Immature natural killer cell (primary cell): ENCODE measurements around the gene PLPP3. TPM values are rescaled to one million over a fixed set of nuclear protein-coding genes. Genes with fewer than 3 reads are reported as not detected.

Experiments
- DNase-seq, 3 donors: peaks; one replicate each; pipeline ENCODE4 v3.0.0; 2022; ENCODE audit warnings: mixed read lengths in 1 of 3
- H3K27ac Mint-ChIP-seq, 6 donors: one replicate each; pipeline ENCODE4 v1.8.0; 2020; ENCODE audit warnings: mixed read lengths in 6 of 6, mild to moderate bottlenecking in 5 of 6, inconsistent platforms in 4 of 6, moderate library complexity in 3 of 6
- H3K27me3 Mint-ChIP-seq, 3 donors: one replicate each; pipeline ENCODE4 v1.8.0; 2020 to 2021; ENCODE audit warnings: low read depth in 3 of 3, mild to moderate bottlenecking in 3 of 3, mixed read lengths in 3 of 3, moderate library complexity in 3 of 3, inconsistent platforms in 1 of 3
- H3K36me3 Mint-ChIP-seq, 3 donors: one replicate each; pipeline ENCODE4 v1.8.0; 2020; ENCODE audit warnings: mixed read lengths in 3 of 3, inconsistent platforms in 2 of 3, mild to moderate bottlenecking in 2 of 3
- H3K4me1 Mint-ChIP-seq, 2 donors: one replicate each; pipeline ENCODE4 v1.8.0; 2020; ENCODE audit warnings: inconsistent platforms in 2 of 2, mild to moderate bottlenecking in 2 of 2, mixed read lengths in 2 of 2, moderate library complexity in 1 of 2
- H3K4me3 Mint-ChIP-seq, 5 donors: one replicate each; pipeline ENCODE4 v1.8.0; 2020; ENCODE audit warnings: mild to moderate bottlenecking in 5 of 5, mixed read lengths in 5 of 5, inconsistent platforms in 3 of 5, moderate library complexity in 3 of 5
- H3K9me3 Mint-ChIP-seq, 6 donors: one replicate each; pipeline ENCODE4 v1.8.0; 2020; ENCODE audit warnings: mild to moderate bottlenecking in 6 of 6, mixed read lengths in 6 of 6, inconsistent platforms in 4 of 6, moderate library complexity in 3 of 6
- polyA plus RNA-seq, 3 donors: library from polyadenylated mRNA; unstranded; fragments of 300-500 nt; fragmentation: Illumina TruSeq; gene quantifications; one replicate each; pipeline ENCODE4 v1.2.3, GENCODE V29; 2021

Gene PLPP3
- polyA plus RNA-seq, 3 donors from 2014 or later, result not detected

DNA sequence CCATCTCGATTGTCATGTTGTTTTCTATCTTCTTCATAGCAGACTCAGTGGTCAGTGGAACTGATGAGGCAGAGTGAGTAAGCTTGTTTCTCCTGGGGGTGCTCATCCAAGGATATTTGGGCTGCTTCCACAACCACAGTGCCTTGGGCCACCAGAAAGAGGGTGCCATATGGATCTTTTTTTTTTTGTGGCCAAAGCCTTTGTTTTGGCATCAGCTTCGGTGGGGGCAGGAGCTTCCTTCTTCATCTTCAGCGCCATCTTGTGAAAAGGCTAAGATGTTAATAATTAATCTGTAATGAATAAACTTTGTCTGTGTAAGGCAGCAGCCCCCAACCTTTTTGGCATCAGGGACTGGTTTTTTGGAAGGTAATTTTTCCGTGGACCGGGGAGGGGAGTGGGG lies 6.6 kb upstream of the PLPP3 start:
- no peak for DNase-seq
- Mint-ChIP-seq H3K4me1 (no peaks in the 10 kb centered on the region), H3K27me3 (peaks cover 0 to 5% (median 2%) of the 10 kb centered on the region in 3 donors), H3K4me3 (no peak overlapping the region), H3K9me3 (no peaks in the 10 kb centered on the region), H3K36me3 (no peaks in the 10 kb centered on the region), H3K27ac (no peak overlapping the region)

DNA sequence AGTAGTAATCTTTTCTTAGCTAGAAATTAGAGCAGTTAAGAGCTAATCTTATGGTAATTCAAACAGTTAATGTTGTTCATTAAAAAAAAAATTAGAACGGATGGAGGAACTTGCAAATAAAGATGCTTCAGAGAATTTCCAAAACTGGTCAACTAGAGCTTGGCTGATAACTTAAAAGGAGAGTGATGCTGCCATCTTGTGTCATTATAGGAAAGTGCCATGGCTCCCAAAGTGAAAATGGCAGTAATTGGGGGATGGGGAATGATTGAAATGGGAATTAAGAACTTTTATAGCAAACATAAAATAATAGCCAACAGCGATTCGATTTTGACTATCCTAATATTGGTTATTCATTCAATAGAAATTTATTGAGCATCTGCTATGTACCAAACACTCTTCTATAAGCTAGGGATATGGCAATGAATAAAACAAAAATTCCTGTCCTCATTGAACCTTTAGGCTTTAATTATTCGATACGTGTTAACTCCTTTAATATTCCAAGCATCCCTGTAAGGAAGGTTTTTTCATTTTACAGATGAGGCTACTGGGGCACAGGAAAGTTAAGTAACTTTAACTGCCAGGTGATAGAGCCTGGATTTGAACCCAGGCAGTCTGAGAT lies 5.7 kb upstream of the PLPP3 start:
- Mint-ChIP-seq H3K4me3 (no peak overlapping the region), H3K27ac (no peak overlapping the region), H3K36me3 (no peaks in the 10 kb centered on the region), H3K4me1 (no peaks in the 10 kb centered on the region), H3K9me3 (no peaks in the 10 kb centered on the region), H3K27me3 (peaks cover 0 to 11% (median 8%) of the 10 kb centered on the region in 3 donors)
- DNase-seq, result peak in 1 of 3 donors; percentile 4

DNA sequence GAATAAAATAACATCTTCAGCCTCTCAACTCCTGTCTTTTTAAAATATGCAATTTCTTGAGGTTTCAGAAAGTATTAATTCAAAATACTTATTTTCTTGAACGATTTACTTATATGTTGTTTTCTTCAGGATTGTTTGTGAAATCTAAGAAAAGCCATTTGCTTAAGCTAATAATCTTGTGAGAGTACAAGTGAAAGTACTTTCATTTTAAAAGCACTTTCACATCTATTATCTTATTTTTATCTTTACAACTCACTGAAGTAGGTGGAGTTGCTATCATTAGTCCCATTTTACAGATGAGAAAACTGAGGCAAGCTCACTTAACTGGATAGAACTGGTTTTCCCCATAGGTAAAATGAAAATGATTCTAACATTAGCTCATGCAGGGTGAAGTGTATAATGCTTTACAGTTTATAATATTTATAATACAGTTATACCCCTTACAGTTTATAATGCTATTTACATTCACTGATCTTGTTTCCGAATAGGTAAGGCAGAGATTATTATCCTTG lies 4.7 kb upstream of the PLPP3 start:
- H3K36me3 Mint-ChIP-seq, result no peaks in the 10 kb centered on the region
- H3K4me1 Mint-ChIP-seq, result peaks cover 0 to 3% of the 10 kb centered on the region in 2 donors
- DNase-seq, result no peak
- no peak overlapping the region for H3K27ac Mint-ChIP-seq
- H3K4me3 Mint-ChIP-seq, result no peak overlapping the region
- peaks cover 5 to 13% (median 8%) of the 10 kb centered on the region in 3 donors for H3K27me3 Mint-ChIP-seq
- no peaks in the 10 kb centered on the region for H3K9me3 Mint-ChIP-seq

DNA sequence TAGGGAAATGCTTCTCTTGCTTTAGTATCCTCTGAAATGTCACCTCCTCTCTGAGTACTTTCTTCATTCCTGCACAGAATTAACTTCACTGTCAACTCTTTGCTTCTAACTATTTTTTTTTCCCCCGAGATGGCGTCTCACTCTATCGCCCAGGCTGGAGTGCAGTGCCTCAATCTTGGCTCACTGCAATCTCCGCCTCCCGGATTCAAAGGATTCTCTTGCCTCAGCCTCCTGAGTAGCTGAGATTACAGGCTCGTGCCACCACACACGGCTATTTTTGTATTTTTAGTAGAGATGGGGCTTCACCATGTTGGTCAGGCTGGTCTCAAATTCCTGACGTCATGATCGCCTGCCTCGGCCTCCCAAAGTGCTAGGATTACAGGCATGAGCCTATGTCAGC lies 1.4 kb upstream of the PLPP3 start:
- no peaks in the 10 kb centered on the region for H3K36me3 Mint-ChIP-seq
- peaks cover 0 to 3% of the 10 kb centered on the region in 2 donors for H3K4me1 Mint-ChIP-seq
- H3K4me3 Mint-ChIP-seq, result no peak overlapping the region
- DNase-seq, result no peak
- H3K27ac Mint-ChIP-seq, result no peak overlapping the region
- no peaks in the 10 kb centered on the region for H3K9me3 Mint-ChIP-seq
- H3K27me3 Mint-ChIP-seq, result peaks cover 5 to 17% (median 13%) of the 10 kb centered on the region in 3 donors

DNA sequence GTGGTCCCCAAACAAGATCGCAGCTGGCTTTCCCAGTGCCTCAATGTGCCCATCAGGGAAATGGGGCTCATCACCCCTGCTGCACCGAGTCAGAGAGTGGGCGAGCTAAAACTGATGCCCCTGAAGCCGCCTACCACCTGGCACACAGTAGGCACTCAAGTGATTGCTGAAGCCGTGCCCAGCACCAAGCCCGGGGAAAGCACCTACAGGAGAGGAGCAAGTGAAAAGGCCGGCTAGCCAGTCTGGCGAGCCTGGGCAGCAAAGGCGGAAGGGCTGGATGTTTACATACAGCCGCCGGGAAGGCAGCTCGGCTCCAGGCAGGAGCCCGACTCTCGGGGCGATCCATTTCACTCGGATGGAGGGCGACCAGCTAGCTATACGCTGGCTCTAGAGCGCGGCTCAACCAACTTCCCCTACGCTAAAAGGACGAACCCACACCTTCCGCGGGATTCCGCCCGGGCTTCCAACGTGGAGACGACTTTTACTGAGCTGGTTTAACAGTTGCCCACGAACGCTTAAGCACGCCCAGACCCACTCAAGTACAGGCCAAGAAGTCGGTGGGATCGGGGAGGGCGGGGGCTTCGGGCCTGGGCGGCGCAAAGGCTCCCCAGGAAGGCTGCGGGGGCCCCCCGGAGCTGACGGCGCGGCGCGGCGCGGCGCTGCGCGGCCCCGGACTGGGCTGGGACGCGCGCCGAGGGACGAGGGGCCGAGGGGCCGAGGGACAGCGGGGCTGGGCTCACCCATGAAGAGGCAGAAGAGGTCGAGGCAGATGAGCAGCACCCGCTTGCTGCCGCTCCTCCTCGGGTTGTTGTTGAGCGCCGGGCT lies 1.0 kb downstream of the PLPP3 start:
- H3K27me3 Mint-ChIP-seq, result peaks cover 6 to 17% (median 11%) of the 10 kb centered on the region in 3 donors
- no peaks in the 10 kb centered on the region for H3K36me3 Mint-ChIP-seq
- no peak overlapping the region for H3K27ac Mint-ChIP-seq
- peak overlapping the region in 2 of 5 donors; percentile 50 to 60 for H3K4me3 Mint-ChIP-seq
- DNase-seq, result no peak
- H3K9me3 Mint-ChIP-seq, result no peaks in the 10 kb centered on the region
- H3K4me1 Mint-ChIP-seq, result peaks cover 0 to 3% of the 10 kb centered on the region in 2 donors

DNA sequence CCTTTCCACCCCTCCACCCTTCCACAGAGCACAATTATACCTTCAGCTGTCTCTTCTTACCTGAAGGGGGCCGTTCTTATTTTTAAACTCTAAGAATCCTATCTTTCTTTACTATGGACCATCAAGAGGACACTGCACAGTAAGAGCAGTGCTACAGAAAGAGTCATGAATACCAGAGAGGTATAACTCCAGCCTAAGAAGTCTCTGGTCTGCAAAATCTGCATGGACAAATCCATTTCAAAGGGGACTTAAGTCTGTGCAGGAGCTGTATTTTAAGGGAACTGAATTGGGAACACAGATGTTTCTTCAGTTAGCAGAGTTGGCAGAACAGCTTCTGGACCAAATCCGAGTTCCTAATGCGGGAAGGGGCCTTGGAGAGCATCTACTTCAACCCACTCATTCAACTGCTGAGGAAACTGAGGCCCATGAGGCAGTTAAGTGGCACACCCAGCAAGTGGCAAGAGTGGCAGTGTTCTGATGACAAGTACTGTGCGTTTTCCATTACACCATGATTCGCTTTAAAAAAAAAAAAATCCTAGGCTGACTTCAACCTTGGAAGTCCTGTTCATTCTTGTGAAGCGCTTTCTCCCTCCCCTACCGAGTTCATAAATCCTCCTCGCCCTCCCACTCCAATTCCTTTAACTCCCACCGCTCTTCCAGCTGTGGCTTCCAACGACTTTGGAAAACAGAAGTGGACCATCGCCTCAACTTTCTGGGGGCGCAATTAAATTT lies 1.8 kb downstream of the PLPP3 start:
- H3K27ac Mint-ChIP-seq, result no peak overlapping the region
- no peak for DNase-seq
- H3K27me3 Mint-ChIP-seq, result peaks cover 6 to 17% (median 9%) of the 10 kb centered on the region in 3 donors
- no peaks in the 10 kb centered on the region for H3K36me3 Mint-ChIP-seq
- H3K9me3 Mint-ChIP-seq, result no peaks in the 10 kb centered on the region
- no peak overlapping the region for H3K4me3 Mint-ChIP-seq
- peaks cover 0 to 3% of the 10 kb centered on the region in 2 donors for H3K4me1 Mint-ChIP-seq

DNA sequence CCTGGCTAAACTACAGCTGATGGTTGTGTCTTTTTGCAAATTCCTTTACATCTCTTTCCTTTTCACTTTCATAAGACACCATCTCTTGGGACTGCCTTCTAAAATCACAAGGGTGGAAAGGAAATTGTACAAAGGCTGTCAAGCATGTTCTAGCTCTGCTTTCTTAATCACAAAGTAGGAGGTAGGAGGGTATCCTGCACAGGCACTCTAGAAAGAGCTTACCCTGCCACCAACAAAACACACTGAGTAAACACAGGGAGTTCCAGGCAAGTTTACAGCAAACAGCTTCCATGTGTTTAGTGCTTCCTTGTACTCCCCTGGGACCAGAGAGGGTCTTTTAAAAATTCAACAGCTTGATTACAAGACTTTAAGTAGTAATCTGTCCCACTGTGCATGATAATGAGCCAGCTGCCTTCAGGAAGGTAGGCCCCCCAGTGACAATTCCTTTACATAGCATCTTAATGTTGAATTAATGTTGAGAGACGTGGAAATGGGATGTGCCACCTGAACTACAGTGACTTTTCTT lies 2.4 kb downstream of the PLPP3 start:
- no peaks in the 10 kb centered on the region for H3K9me3 Mint-ChIP-seq
- H3K36me3 Mint-ChIP-seq, result no peaks in the 10 kb centered on the region
- peaks cover 6 to 17% (median 9%) of the 10 kb centered on the region in 3 donors for H3K27me3 Mint-ChIP-seq
- H3K4me1 Mint-ChIP-seq, result peaks cover 0 to 3% of the 10 kb centered on the region in 2 donors
- DNase-seq, result no peak
- no peak overlapping the region for H3K27ac Mint-ChIP-seq
- H3K4me3 Mint-ChIP-seq, result no peak overlapping the region

DNA sequence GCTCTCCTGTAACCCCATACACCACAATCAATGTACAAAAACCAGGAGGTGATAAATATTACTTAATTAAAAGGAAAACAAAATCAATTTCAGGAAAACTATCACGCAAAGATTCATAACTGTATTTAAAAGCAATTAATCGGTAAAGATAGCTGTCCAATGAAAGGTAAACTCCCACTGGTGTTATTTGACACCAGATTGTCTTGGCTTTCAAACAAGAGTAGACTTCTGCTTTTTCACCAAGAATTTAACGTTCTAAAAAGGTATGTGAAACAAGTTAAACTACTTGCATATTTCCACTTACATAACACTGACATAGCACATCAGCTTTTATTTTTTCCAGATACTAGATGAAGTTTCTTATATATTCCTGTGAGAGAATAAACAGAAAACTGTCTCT lies 3.5 kb downstream of the PLPP3 start:
- Mint-ChIP-seq H3K4me1 (peaks cover 0 to 3% of the 10 kb centered on the region in 2 donors), H3K27me3 (peaks cover 8 to 13% (median 9%) of the 10 kb centered on the region in 3 donors), H3K36me3 (no peaks in the 10 kb centered on the region), H3K4me3 (no peak overlapping the region), H3K27ac (no peak overlapping the region), H3K9me3 (no peaks in the 10 kb centered on the region)
- DNase-seq, result no peak

DNA sequence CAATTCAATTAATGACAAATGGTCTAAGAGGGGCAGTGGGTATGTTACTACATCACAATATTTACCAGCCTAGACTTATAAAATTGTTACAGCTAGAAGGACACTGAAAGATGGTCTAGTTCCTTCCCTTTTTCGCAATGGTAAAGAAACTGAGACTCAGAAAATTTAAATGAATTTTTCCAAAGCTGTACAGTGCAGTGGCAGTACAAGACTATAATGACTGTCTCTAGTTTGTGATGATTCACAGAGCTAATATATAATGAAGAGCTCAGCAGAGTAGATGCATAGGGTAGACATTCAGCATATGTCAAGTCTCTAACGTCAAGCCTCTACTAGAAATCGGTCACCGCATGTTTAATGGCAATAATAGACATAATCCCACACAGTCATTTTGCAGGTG lies 4.6 kb downstream of the PLPP3 start:
- peaks cover 0 to 9% (median 8%) of the 10 kb centered on the region in 3 donors for H3K27me3 Mint-ChIP-seq
- H3K4me1 Mint-ChIP-seq, result peaks cover 0 to 3% of the 10 kb centered on the region in 2 donors
- H3K27ac Mint-ChIP-seq, result no peak overlapping the region
- H3K36me3 Mint-ChIP-seq, result no peaks in the 10 kb centered on the region
- no peak overlapping the region for H3K4me3 Mint-ChIP-seq
- H3K9me3 Mint-ChIP-seq, result no peaks in the 10 kb centered on the region
- no peak for DNase-seq

DNA sequence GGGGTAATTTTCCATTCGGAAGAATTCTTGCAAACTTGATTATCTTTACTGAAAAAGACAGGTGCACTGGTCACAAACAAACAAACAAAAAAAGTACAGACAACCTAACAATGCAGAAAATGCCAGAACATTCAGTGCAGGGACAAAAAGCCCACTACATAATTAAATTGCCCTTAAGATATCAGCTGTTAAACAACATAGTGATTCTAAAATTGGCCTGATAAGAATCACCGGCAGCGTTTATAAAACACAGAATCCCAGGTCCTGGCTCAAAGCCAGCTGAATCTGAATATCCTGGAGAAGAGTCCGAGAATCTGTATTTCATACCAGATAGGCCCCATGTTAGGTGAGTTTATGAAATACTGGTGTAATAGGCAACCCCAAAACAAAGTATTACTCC lies 6.1 kb downstream of the PLPP3 start:
- Mint-ChIP-seq H3K27ac (no peak overlapping the region), H3K27me3 (peaks cover 3 to 9% (median 4%) of the 10 kb centered on the region in 3 donors), H3K4me1 (no peaks in the 10 kb centered on the region)

DNA sequence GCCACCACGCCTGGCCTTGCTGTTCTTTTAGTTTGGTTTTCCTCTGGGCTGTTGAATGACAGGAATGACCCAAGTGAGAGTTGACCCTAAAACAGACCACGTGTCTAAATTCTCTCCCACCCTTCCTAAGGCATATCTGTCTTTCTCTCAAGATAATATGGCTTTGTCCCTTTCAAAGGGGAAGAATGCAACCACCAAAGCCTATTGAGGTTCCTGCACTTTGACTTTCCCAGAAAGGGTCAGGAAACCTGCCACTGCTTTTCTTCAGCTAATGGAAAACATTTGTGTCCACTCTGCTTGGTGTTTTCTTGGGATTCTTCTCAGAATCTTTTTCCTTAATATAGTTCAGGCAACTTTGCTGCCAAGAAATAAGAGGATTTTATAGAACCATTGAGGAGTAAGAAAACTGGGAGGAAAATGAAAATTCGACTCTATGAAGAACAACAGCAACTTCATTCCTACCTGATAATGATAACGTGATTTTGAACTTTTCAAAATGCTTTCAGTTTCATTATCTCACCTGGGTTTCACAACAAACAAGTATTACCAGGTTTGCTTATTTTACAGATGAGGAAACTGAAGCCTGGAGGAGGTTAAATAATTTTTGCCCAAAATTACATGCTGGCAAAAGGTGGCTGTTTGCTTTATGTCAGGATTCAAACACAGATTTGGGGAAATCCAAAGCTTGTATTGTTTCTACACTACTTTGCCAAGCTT lies 6.9 kb downstream of the PLPP3 start:
- H3K9me3 Mint-ChIP-seq, result no peaks in the 10 kb centered on the region
- H3K27ac Mint-ChIP-seq, result no peak overlapping the region
- H3K4me1 Mint-ChIP-seq, result no peaks in the 10 kb centered on the region
- H3K4me3 Mint-ChIP-seq, result no peak overlapping the region
- DNase-seq, result no peak
- peaks cover 3 to 4% (median 4%) of the 10 kb centered on the region in 3 donors for H3K27me3 Mint-ChIP-seq
- H3K36me3 Mint-ChIP-seq, result no peaks in the 10 kb centered on the region

More for the DNA sequence above, 6.1 kb downstream of the PLPP3 start:
- Mint-ChIP-seq H3K9me3 (no peaks in the 10 kb centered on the region), H3K4me3 (no peak overlapping the region), H3K36me3 (no peaks in the 10 kb centered on the region)
- DNase-seq, result no peak

DNA sequence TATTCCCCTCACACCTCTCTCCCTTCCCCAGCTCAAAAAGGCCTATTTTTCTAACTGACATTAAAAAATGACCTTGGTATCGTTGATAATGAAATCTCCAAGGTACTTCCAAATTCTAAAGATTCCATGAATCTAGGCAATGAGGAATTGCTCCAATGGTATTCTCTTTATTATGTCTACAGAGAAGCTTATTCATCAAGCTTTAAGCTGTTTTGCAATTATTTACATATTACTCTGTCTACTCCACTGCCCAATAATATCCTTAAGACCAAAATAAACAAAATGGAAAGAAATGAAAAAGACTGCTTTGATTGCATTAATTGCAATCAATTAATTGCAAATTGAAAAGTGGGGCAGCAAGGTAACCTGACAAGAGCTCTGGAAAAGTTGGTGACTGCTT lies 7.9 kb downstream of the PLPP3 start:
- Mint-ChIP-seq H3K9me3 (no peaks in the 10 kb centered on the region), H3K27me3 (peaks cover 0 to 4% (median 3%) of the 10 kb centered on the region in 3 donors), H3K36me3 (no peaks in the 10 kb centered on the region), H3K4me3 (no peak overlapping the region), H3K4me1 (no peaks in the 10 kb centered on the region), H3K27ac (no peak overlapping the region)
- no peak for DNase-seq

DNA sequence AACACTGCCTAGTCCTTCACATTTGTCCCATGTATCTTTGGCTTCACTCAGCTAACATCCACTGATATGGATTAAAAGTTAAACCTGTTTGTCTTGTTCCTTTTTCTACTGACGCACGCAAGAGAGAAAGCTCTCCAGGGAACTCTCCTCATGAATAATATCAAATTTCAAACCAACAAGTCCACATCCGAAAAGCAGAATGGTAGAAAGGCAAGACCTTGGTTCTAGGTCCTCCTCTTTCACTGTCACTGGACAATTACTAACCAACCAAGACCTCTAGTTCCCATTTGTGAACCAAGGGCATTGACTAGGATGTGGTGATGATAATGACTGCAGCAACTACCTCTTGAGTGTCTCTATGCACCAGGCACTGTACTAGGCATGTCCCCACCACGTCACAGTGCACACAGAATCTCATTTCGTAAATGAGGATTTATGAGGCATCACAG lies 8.4 kb downstream of the PLPP3 start:
- DNase-seq, result no peak
- Mint-ChIP-seq H3K36me3 (no peaks in the 10 kb centered on the region), H3K9me3 (no peaks in the 10 kb centered on the region), H3K27me3 (peaks cover 0 to 4% (median 3%) of the 10 kb centered on the region in 3 donors), H3K4me3 (no peak overlapping the region), H3K4me1 (peaks cover 3 to 4% of the 10 kb centered on the region in 2 donors), H3K27ac (no peak overlapping the region)
